H9 (cell line): ENCODE data around the gene KCTD21. TPM values are rescaled to one million over a fixed set of nuclear protein-coding genes. Genes with fewer than 3 reads are reported as not detected.

Source experiments
- DNase-seq: peaks from one replicate; pipeline ENCODE4 v3.0.0-alpha.2; 2017
- H2AFZ ChIP-seq: one replicate; pipeline ENCODE4 v1.6.1; 2013; ENCODE audit warnings: mild to moderate bottlenecking, low read length, control low read depth, moderate library complexity
- H2AK5ac ChIP-seq: 2 replicates; pipeline ENCODE4 v1.6.1; 2013; ENCODE audit warnings: low read length, control low read depth, mixed read lengths; ENCODE audit not compliant: insufficient read length
- H2BK120ac ChIP-seq: one replicate; pipeline ENCODE4 v1.6.1; 2013; ENCODE audit warnings: low read depth, mild to moderate bottlenecking, low read length, control low read depth, inconsistent platforms; ENCODE audit not compliant: poor library complexity, severe bottlenecking
- H2BK12ac ChIP-seq: 2 replicates; pipeline ENCODE4 v1.6.1; 2013; ENCODE audit warnings: low read length, control low read depth, mixed read lengths, low read depth; ENCODE audit not compliant: insufficient read length
- H2BK15ac ChIP-seq: 2 replicates; pipeline ENCODE4 v1.6.1; 2013; ENCODE audit warnings: low read depth, low read length, control low read depth
- H2BK20ac ChIP-seq: one replicate; pipeline ENCODE4 v1.6.1; 2013; ENCODE audit warnings: low read depth, mild to moderate bottlenecking, low read length, control low read depth, inconsistent platforms; ENCODE audit not compliant: poor library complexity, severe bottlenecking
- H2BK5ac ChIP-seq: 2 replicates; pipeline ENCODE4 v1.6.1; 2013; ENCODE audit warnings: low read length, control low read depth, mixed read lengths; ENCODE audit not compliant: insufficient read length
- H3K14ac ChIP-seq: 2 replicates; pipeline ENCODE4 v1.6.1; 2013; ENCODE audit warnings: low read length, control low read depth; ENCODE audit not compliant: insufficient read depth
- H3K18ac ChIP-seq: 2 replicates; pipeline ENCODE4 v1.6.1; 2013; ENCODE audit warnings: low read depth, mild to moderate bottlenecking, mixed read lengths, low read length, control low read depth; ENCODE audit not compliant: insufficient read length
- H3K23ac ChIP-seq: 2 replicates; pipeline ENCODE4 v1.6.1; 2013; ENCODE audit warnings: low read length, control low read depth, mixed read lengths, low read depth; ENCODE audit not compliant: insufficient read length
- H3K23me2 ChIP-seq: 2 replicates; pipeline ENCODE4 v1.6.1; 2013; ENCODE audit warnings: low read depth, mild to moderate bottlenecking, mixed read lengths, low read length, control low read depth; ENCODE audit not compliant: insufficient read length, poor library complexity, severe bottlenecking
- H3K27ac ChIP-seq: 2 replicates; pipeline ENCODE4 v1.5.1; 2013; ENCODE audit warnings: low read length, control low read depth, mixed read lengths, low read depth; ENCODE audit not compliant: insufficient read length
- H3K27me3 ChIP-seq: 2 replicates; pipeline ENCODE4 v1.6.1; 2013; ENCODE audit warnings: low read length, control low read depth, inconsistent platforms; ENCODE audit not compliant: insufficient read depth
- H3K4ac ChIP-seq: 2 replicates; pipeline ENCODE4 v1.6.1; 2013; ENCODE audit warnings: low read depth, mild to moderate bottlenecking, control low read depth, inconsistent platforms, low read length, moderate library complexity
- H3K4me1 ChIP-seq: 2 replicates; pipeline ENCODE4 v1.6.1; 2013; ENCODE audit warnings: low read length, control low read depth, inconsistent platforms; ENCODE audit not compliant: insufficient read depth
- H3K4me2 ChIP-seq: 2 replicates; pipeline ENCODE4 v1.6.1; 2013; ENCODE audit warnings: low read length, control low read depth, mixed read lengths; ENCODE audit not compliant: insufficient read length, insufficient read depth
- H3K56ac ChIP-seq: 2 replicates; pipeline ENCODE4 v1.6.1; 2013; ENCODE audit warnings: low read depth, mild to moderate bottlenecking, mixed read lengths, low read length, control low read depth; ENCODE audit not compliant: insufficient read length
- H3K79me1 ChIP-seq: 2 replicates; pipeline ENCODE4 v1.6.1; 2013; ENCODE audit warnings: low read depth, mild to moderate bottlenecking, moderate library complexity, low read length, control low read depth, inconsistent platforms; ENCODE audit not compliant: insufficient read depth, poor library complexity, severe bottlenecking
- H3K79me2 ChIP-seq: 2 replicates; pipeline ENCODE4 v1.6.1; 2013; ENCODE audit warnings: low read length, control low read depth, inconsistent platforms; ENCODE audit not compliant: insufficient read depth
- H3K9ac ChIP-seq: 2 replicates; pipeline ENCODE4 v1.6.1; 2013; ENCODE audit warnings: low read length, control low read depth, mixed read lengths; ENCODE audit not compliant: insufficient read length; ENCODE audit errors: extremely low read depth
- H3K9me3 ChIP-seq: one replicate; pipeline ENCODE4 v1.6.1; 2013; ENCODE audit warnings: low read depth, low read length, inconsistent platforms; ENCODE audit not compliant: control insufficient read depth
- H3T11ph ChIP-seq: one replicate; pipeline ENCODE4 v1.6.1; 2013; ENCODE audit warnings: mild to moderate bottlenecking, low read length, control low read depth, inconsistent platforms
- H4K20me1 ChIP-seq: one replicate; pipeline ENCODE4 v1.6.1; 2013; ENCODE audit not compliant: control insufficient read depth, insufficient read length, insufficient read depth
- H4K5ac ChIP-seq: 2 replicates; pipeline ENCODE4 v1.6.1; 2013; ENCODE audit warnings: low read depth, mild to moderate bottlenecking, mixed read lengths, low read length, control low read depth; ENCODE audit not compliant: insufficient read length
- H4K8ac ChIP-seq: replicated peaks from 2 replicates; pipeline ENCODE4 v1.6.1; 2013; ENCODE audit warnings: low read length, control low read depth, mixed read lengths, low read depth; ENCODE audit not compliant: insufficient read length
- H4K91ac ChIP-seq: 2 replicates; pipeline ENCODE4 v1.6.1; 2013; ENCODE audit warnings: low read depth, mild to moderate bottlenecking, moderate library complexity, mixed read lengths, low read length, control low read depth; ENCODE audit not compliant: insufficient read length
- H3K27ac Mint-ChIP-seq, 3 experiments: 2 replicates in 2 of 3; 3 replicates in 1 of 3; pipeline ENCODE4 v1.8.0; 2020 to 2021; ENCODE audit warnings: mixed read lengths in 3 of 3, mild to moderate bottlenecking in 1 of 3, moderate library complexity in 1 of 3
- H3K27me3 Mint-ChIP-seq: 2 replicates; pipeline ENCODE4 v1.8.0; 2021; ENCODE audit warnings: low read depth, mild to moderate bottlenecking, moderate library complexity, mixed read lengths
- H3K36me3 Mint-ChIP-seq, 3 experiments: 2 replicates in 2 of 3; 3 replicates in 1 of 3; pipeline ENCODE4 v1.8.0; 2020 to 2021; ENCODE audit warnings: low read depth in 3 of 3, mixed read lengths in 3 of 3; ENCODE audit not compliant: insufficient read depth in 1 of 3
- H3K4me1 Mint-ChIP-seq, 2 experiments: 2 replicates each; pipeline ENCODE4 v1.8.0; 2020; ENCODE audit warnings: mixed read lengths in 2 of 2
- H3K4me3 Mint-ChIP-seq, 2 experiments: 2 replicates in 1 of 2; 3 replicates in 1 of 2; pipeline ENCODE4 v1.8.0; 2020 to 2021; ENCODE audit warnings: mild to moderate bottlenecking in 2 of 2, mixed read lengths in 2 of 2, moderate library complexity in 1 of 2
- H3K9me3 Mint-ChIP-seq, 2 experiments: 2 replicates in 1 of 2; 3 replicates in 1 of 2; pipeline ENCODE4 v1.8.0; 2020; ENCODE audit warnings: mild to moderate bottlenecking in 2 of 2, mixed read lengths in 2 of 2, moderate library complexity in 1 of 2
- CTCF ChIP-seq: fragments of 200-600 bp; sonication (generic); conservative IDR thresholded peaks from 3 replicates; pipeline ENCODE4 v1.8.0; 2021; ENCODE audit warnings: antibody characterized with exemption, mild to moderate bottlenecking
- WGBS: extraction: QIAGEN DNeasy Blood & Tissue Kit; methylation state at CpG from one replicate; pipeline ENCODE4 v1.1.7; 2013; ENCODE audit warnings: missing lambda C conversion rate, low lambda C conversion rate, mixed read lengths; ENCODE audit not compliant: insufficient read length; ENCODE audit errors: extremely low coverage; 5-methylcytosine and 5-hydroxymethylcytosine counted together
- total RNA-seq: library from RNA; stranded (reverse); gene quantifications from 2 replicates; pipeline ENCODE4 v1.2.1, GENCODE V29; 2021

Gene KCTD21
- total RNA-seq, 1 experiment from 2014 or later = 4.0 TPM

GRCh38 chr11:78166855-78167469 is 21.5 kb downstream of the KCTD21 start:
- no CpG with 5 or more reads among the region's 6 CpGs for WGBS

More at GRCh38 chr11:78166855-78167469, 21.5 kb downstream of the KCTD21 start:
- Histone ChIP-seq H3K18ac (no peak overlapping the region), H3K9ac (no peak overlapping the region), H4K20me1 (no peaks in the 10 kb centered on the region), H3K9me3 (no peaks in the 10 kb centered on the region), H2AFZ (no peak overlapping the region), H3T11ph (no peak overlapping the region), H3K4me2 (no peak overlapping the region), H2BK12ac (no peak overlapping the region), H2BK120ac (no peak overlapping the region), H2BK5ac (no peak overlapping the region), H4K5ac (no peak overlapping the region), H2AK5ac (no peak overlapping the region), H4K91ac (no peak overlapping the region), H3K79me1 (no peaks in the 10 kb centered on the region), H3K79me2 (no peaks in the 10 kb centered on the region), H3K27ac (no peak overlapping the region), H2BK20ac (no peak overlapping the region), H3K14ac (no peak overlapping the region), H3K27me3 (no peaks in the 10 kb centered on the region), H3K23me2 (no peaks in the 10 kb centered on the region), H4K8ac (no peak overlapping the region), H3K23ac (no peak overlapping the region), H2BK15ac (no peak overlapping the region), H3K4ac (no peak overlapping the region), H3K4me1 (no peaks in the 10 kb centered on the region), H3K56ac (no peak overlapping the region)
- Mint-ChIP-seq H3K27me3 (peaks cover 2% of the 10 kb centered on the region; the same call in 1 of the 2 replicates), H3K27ac (peak overlapping the region in 1 of 3 experiments; percentile 75; a peak in 2 of 7 replicates), H3K9me3 (no peaks in the 10 kb centered on the region), H3K4me3 (no peak overlapping the region), H3K36me3 (no peaks in the 10 kb centered on the region), H3K4me1 (peaks cover 0 to 6% of the 10 kb centered on the region in 2 experiments; a peak in 2 of 4 replicates)
- TF ChIP-seq CTCF = no peak
- DNase-seq = no peak
